ENCODE results near the gene WNK4.

DNA sequence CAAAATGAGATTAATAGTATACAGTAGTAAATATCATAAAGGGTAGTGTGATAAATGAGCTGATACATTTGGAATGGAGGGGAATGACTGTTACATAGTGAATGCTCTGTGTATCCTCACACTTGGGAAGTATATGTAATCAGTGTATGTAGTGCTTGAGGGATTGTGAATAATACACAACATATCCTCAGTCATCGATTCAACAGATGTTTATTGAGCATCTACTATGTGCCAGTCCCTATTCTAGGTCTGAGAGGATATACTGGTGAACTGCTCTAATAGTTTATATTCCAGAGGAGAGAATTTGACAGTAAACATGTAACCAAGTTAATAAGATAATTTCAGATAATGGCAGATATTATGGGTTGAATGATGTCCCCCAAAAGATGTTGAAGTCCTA is 47.1 kb downstream of the WNK4 start:
- TF ChIP-seq, protein P1, sequence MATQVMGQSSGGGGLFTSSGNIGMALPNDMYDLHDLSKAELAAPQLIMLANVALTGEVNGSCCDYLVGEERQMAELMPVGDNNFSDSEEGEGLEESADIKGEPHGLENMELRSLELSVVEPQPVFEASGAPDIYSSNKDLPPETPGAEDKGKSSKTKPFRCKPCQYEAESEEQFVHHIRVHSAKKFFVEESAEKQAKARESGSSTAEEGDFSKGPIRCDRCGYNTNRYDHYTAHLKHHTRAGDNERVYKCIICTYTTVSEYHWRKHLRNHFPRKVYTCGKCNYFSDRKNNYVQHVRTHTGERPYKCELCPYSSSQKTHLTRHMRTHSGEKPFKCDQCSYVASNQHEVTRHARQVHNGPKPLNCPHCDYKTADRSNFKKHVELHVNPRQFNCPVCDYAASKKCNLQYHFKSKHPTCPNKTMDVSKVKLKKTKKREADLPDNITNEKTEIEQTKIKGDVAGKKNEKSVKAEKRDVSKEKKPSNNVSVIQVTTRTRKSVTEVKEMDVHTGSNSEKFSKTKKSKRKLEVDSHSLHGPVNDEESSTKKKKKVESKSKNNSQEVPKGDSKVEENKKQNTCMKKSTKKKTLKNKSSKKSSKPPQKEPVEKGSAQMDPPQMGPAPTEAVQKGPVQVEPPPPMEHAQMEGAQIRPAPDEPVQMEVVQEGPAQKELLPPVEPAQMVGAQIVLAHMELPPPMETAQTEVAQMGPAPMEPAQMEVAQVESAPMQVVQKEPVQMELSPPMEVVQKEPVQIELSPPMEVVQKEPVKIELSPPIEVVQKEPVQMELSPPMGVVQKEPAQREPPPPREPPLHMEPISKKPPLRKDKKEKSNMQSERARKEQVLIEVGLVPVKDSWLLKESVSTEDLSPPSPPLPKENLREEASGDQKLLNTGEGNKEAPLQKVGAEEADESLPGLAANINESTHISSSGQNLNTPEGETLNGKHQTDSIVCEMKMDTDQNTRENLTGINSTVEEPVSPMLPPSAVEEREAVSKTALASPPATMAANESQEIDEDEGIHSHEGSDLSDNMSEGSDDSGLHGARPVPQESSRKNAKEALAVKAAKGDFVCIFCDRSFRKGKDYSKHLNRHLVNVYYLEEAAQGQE (IDR thresholded peaks at IDR 0.05; ENCODE audit: unreplicated experiment), result no peak
- no peak for TF ChIP-seq EZH2 (IDR thresholded peaks at IDR 0.05; ENCODE audit: low read depth, unreplicated experiment)
- TF ChIP-seq, protein P2, sequence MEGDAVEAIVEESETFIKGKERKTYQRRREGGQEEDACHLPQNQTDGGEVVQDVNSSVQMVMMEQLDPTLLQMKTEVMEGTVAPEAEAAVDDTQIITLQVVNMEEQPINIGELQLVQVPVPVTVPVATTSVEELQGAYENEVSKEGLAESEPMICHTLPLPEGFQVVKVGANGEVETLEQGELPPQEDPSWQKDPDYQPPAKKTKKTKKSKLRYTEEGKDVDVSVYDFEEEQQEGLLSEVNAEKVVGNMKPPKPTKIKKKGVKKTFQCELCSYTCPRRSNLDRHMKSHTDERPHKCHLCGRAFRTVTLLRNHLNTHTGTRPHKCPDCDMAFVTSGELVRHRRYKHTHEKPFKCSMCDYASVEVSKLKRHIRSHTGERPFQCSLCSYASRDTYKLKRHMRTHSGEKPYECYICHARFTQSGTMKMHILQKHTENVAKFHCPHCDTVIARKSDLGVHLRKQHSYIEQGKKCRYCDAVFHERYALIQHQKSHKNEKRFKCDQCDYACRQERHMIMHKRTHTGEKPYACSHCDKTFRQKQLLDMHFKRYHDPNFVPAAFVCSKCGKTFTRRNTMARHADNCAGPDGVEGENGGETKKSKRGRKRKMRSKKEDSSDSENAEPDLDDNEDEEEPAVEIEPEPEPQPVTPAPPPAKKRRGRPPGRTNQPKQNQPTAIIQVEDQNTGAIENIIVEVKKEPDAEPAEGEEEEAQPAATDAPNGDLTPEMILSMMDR (conservative IDR thresholded peaks at IDR 0.05; ENCODE audit: low read depth in 2 of 2), result no peak
- TF ChIP-seq ZNF114 (CRISPR knock-in tag; IDR thresholded peaks at IDR 0.05), result no peak
- no peak for TF ChIP-seq EZH2phosphoT487 (IDR thresholded peaks at IDR 0.05; ENCODE audit: unreplicated experiment)
- no peak for TF ChIP-seq NANOG (IDR thresholded peaks at IDR 0.05; ENCODE audit: borderline replicate concordance)
- TF ChIP-seq POLR2AphosphoS5 (IDR thresholded peaks at IDR 0.05; ENCODE audit: low read depth), result no peak
- TF ChIP-seq CREB1 (CRISPR knock-in tag; IDR thresholded peaks at IDR 0.05; ENCODE audit: low read depth), result no peak
- TF ChIP-seq STAT1 (IDR thresholded peaks at IDR 0.05; ENCODE audit: unreplicated experiment), result no peak
- TF ChIP-seq JUNB (IDR thresholded peaks at IDR 0.05; ENCODE audit: unreplicated experiment), result no peak

Data from GM23338 (cell line).